Spleen (tissue), 11 donors: Measurements from ENCODE around the gene PRPF8. TPM values are rescaled to one million over a fixed set of nuclear protein-coding genes. Genes with fewer than 3 reads are reported as not detected.

Experiments
- DNase-seq: peaks from one replicate; pipeline ENCODE4 v3.0.0-alpha.2; 2020
- H3K27ac ChIP-seq, 8 donors: fragments of 200-600 bp; sonication (generic) in 7 of 8; 1 replicate in 4 of 8; 2 replicates in 4 of 8; pipeline versions ENCODE4 v1.5.0 to v1.8.0; 2016 to 2021; ENCODE audit warnings: inconsistent platforms in 4 of 8, mild to moderate bottlenecking in 4 of 8, moderate library complexity in 1 of 8
- H3K27me3 ChIP-seq, 7 donors: fragments of 200-600 bp; sonication (generic) in 6 of 7; replicated peaks in 1 of 7; 1 replicate in 4 of 7; 2 replicates in 3 of 7; pipeline versions ENCODE4 v1.5.0 to v1.8.0; 2016 to 2021; ENCODE audit warnings: inconsistent platforms in 3 of 7, mild to moderate bottlenecking in 1 of 7
- H3K36me3 ChIP-seq, 6 donors: fragments of 200-600 bp; sonication (generic) in 5 of 6; 1 replicate in 4 of 6; 2 replicates in 2 of 6; pipeline versions ENCODE4 v1.5.0 to v1.8.0; 2016 to 2021; ENCODE audit warnings: inconsistent platforms in 2 of 6
- H3K4me1 ChIP-seq, 6 donors: fragments of 200-600 bp; sonication (generic) in 5 of 6; 1 replicate in 3 of 6; 2 replicates in 3 of 6; pipeline versions ENCODE4 v1.5.0 to v1.8.0; 2016 to 2021; ENCODE audit warnings: inconsistent platforms in 3 of 6
- H3K4me3 ChIP-seq, 8 donors: fragments of 200-600 bp; sonication (generic) in 7 of 8; 1 replicate in 4 of 8; 2 replicates in 4 of 8; pipeline versions ENCODE4 v1.5.0 to v1.8.0; 2016 to 2021; ENCODE audit warnings: inconsistent platforms in 4 of 8, mild to moderate bottlenecking in 4 of 8, moderate library complexity in 2 of 8
- H3K9me3 ChIP-seq, 8 donors: fragments of 200-600 bp; sonication (generic) in 7 of 8; 1 replicate in 4 of 8; 2 replicates in 4 of 8; pipeline versions ENCODE4 v1.5.0 to v1.8.0; 2016 to 2021; ENCODE audit warnings: inconsistent platforms in 4 of 8
- CTCF ChIP-seq, 11 experiments: fragments of 200-600 bp in 7 of 11; fragments of 450-650 bp in 4 of 11; sonication (generic) in 4 of 11; IDR thresholded peaks in 8 of 11; conservative IDR thresholded peaks in 3 of 11; 1 replicate in 7 of 11; 2 replicates in 4 of 11; pipeline versions ENCODE4 v1.4.0 to v1.8.0; 2016 to 2021; ENCODE audit warnings: antibody characterized with exemption in 11 of 11, inconsistent platforms in 4 of 11, mild to moderate bottlenecking in 1 of 11
- POLR2A ChIP-seq, 3 donors: fragments of 450-650 bp; IDR thresholded peaks; one replicate each; pipeline ENCODE4 v1.5.1; 2017; ENCODE audit warnings: antibody characterized with exemption in 3 of 3, mild to moderate bottlenecking in 1 of 3
- POLR2AphosphoS5 ChIP-seq, 3 donors: sonication (generic); formaldehyde crosslinking; IDR thresholded peaks; one replicate each; pipeline ENCODE4 v1.5.1; 2017; ENCODE audit warnings: antibody characterized with exemption in 3 of 3
- WGBS, 5 donors: extraction: QIAGEN DNeasy Blood & Tissue Kit in 3 of 5; methylation state at CpG; one replicate each; pipeline versions ENCODE4 v1.1.5 to v1.1.7; 2013 to 2018; 5-methylcytosine and 5-hydroxymethylcytosine counted together
- intact Hi-C: fragments of 100-400 bp; cut with DNase I; formaldehyde crosslinking; loops from one replicate; pipeline ENCODE4 v1.15.0; 2023; ENCODE audit warnings: low total_unique reads
- polyA plus RNA-seq, 3 donors: library from polyadenylated mRNA; stranded (reverse); fragments of 200-250 nt; gene quantifications; one replicate each; pipeline ENCODE4 v1.2.1, GENCODE V29; 2013
- total RNA-seq, 7 donors: library from RNA; depleted of rRNA in 3 of 7; stranded (reverse); fragments of >200 nt in 3 of 7; fragmentation: NEBNext Ultra II Directional in 4 of 7; extraction: Animal tissue kit (Norgen Biotek cat#: 25700) in 4 of 7; gene quantifications; one replicate each; pipeline versions ENCODE4 v1.1.0 to v1.2.1, GENCODE V29; 2016 to 2021
- donor health status: healthy with polysubstance abuse.
- donor health status: DM: no; HTN: no; CAD: no; lungs with moderate emphysema.
- donor health status: DM: no; HTN: no; CAD: no.
- donor health status: Bipolar disorder and iron deficiency.
- donor health status: healthy.
- donor health status: DM: no; HTN: no; CAD: no.
- donor health status: DM: yes; HTN: yes; CAD: no.

PRPF8 gene
- total and polyA plus RNA-seq, 10 donors, result 67.2 to 320 (median 239) TPM

- Histone ChIP-seq H3K9me3 (no peaks in the 10 kb centered on the region), H3K27me3 (peaks cover 0 to 32% (median 10%) of the 10 kb centered on the region in 7 donors), H3K4me3 (peak overlapping the region; percentile 20 to 93 (median 80)), H3K36me3 (peaks cover 0 to 36% (median 16%) of the 10 kb centered on the region in 6 donors), H3K4me1 (peaks cover 13 to 86% (median 80%) of the 10 kb centered on the region in 6 donors), H3K27ac (peak overlapping the region; percentile 39 to 100 (median 98))
- intact Hi-C loops, result no loop called here
- WGBS, 5 donors, result 11 to 18% (median 14%) methylated on average over 18 to 19 of the region's 19 CpGs
- peak; percentile 94 for DNase-seq
- TF ChIP-seq POLR2AphosphoS5 (IDR thresholded peaks at IDR 0.05), result peak in 1 of 3 donors; percentile 76
- TF ChIP-seq POLR2A (IDR thresholded peaks at IDR 0.05), result no peak
- TF ChIP-seq CTCF (IDR thresholded peaks at IDR 0.05 in 8 of 11, conservative IDR thresholded peaks at IDR 0.05 in 3 of 11), result no peak
These were observed 29.8 kb upstream of the PRPF8 start for GRCh38 chr17:1714427-1714979.

GRCh38 chr17:1713878-1714426, 29.3 kb upstream of the PRPF8 start:
- intact Hi-C loops, result no loop called here
- H3K27ac ChIP-seq, result peak overlapping the region; percentile 39 to 100 (median 98)
- WGBS, 5 donors, result 13 to 24% (median 18%) methylated on average over 10 to 11 of the region's 11 CpGs
- H3K4me3 ChIP-seq, result peak overlapping the region; percentile 20 to 93 (median 80)
- DNase-seq, result no peak
- H3K9me3 ChIP-seq, result no peaks in the 10 kb centered on the region
- TF ChIP-seq CTCF (IDR thresholded peaks at IDR 0.05 in 8 of 11, conservative IDR thresholded peaks at IDR 0.05 in 3 of 11) (peak in 4 of 11 experiments; percentile 14 to 22 (median 16)), POLR2AphosphoS5 (IDR thresholded peaks at IDR 0.05) (no peak)
- peaks cover 0 to 38% (median 10%) of the 10 kb centered on the region in 7 donors for H3K27me3 ChIP-seq
- H3K4me1 ChIP-seq, result peaks cover 13 to 91% (median 85%) of the 10 kb centered on the region in 6 donors
- H3K36me3 ChIP-seq, result peaks cover 0 to 36% (median 16%) of the 10 kb centered on the region in 6 donors

GRCh38 chr17:1713160-1713877, 28.7 kb upstream of the PRPF8 start:
- 63 to 79% (median 71%) methylated on average over 10 of the region's 10 CpGs for WGBS, 5 donors
- H3K4me3 ChIP-seq, result peak overlapping the region in 6 of 8 donors; percentile 6 to 92 (median 78)
- no peak for DNase-seq

More at GRCh38 chr17:1713160-1713877, 28.7 kb upstream of the PRPF8 start:
- intact Hi-C loops, result no loop called here
- TF ChIP-seq POLR2AphosphoS5 (IDR thresholded peaks at IDR 0.05) (no peak), POLR2A (IDR thresholded peaks at IDR 0.05) (no peak), CTCF (IDR thresholded peaks at IDR 0.05 in 8 of 11, conservative IDR thresholded peaks at IDR 0.05 in 3 of 11) (no peak)
- Histone ChIP-seq H3K9me3 (no peaks in the 10 kb centered on the region), H3K36me3 (peaks cover 0 to 36% (median 16%) of the 10 kb centered on the region in 6 donors), H3K4me1 (peaks cover 13 to 90% (median 84%) of the 10 kb centered on the region in 6 donors), H3K27ac (peak overlapping the region in 7 of 8 donors; percentile 88 to 100 (median 99)), H3K27me3 (peaks cover 0 to 44% (median 10%) of the 10 kb centered on the region in 7 donors)
